Neural cell (in vitro differentiated cells): ENCODE data around the gene SLC24A3. TPM values are rescaled to one million over a fixed set of nuclear protein-coding genes. Genes with fewer than 3 reads are reported as not detected.

Experiments used
- H2AFZ ChIP-seq: fragments of 200-600, 300-800 bp; sonication (generic), shearing (Covaris generic); 2 replicates; pipeline ENCODE4 v1.6.0; 2014; ENCODE audit warnings: low read depth, mild to moderate bottlenecking, antibody characterized with exemption, low read length, moderate library complexity
- H3F3A ChIP-seq: fragments of 200-600 bp; shearing (Covaris generic); 2 replicates; pipeline ENCODE4 v1.6.1; 2016; ENCODE audit warnings: mild to moderate bottlenecking, moderate library complexity, mixed read lengths, antibody characterized with exemption, low read length; ENCODE audit not compliant: insufficient read depth, poor library complexity, severe bottlenecking
- H3K27ac ChIP-seq: fragments of 200-600, 300-800 bp; sonication (generic), shearing (Covaris generic); 2 replicates; pipeline ENCODE4 v1.5.1; 2014; ENCODE audit warnings: mild to moderate bottlenecking, low read length, moderate library complexity
- H3K27me3 ChIP-seq: fragments of 300-800, 200-600 bp; sonication (generic), shearing (Covaris generic); 2 replicates; pipeline ENCODE4 v1.6.0; 2014; ENCODE audit warnings: mild to moderate bottlenecking, low read depth, low read length, moderate library complexity; ENCODE audit not compliant: insufficient read depth
- H3K36me3 ChIP-seq: fragments of 300-800, 200-600 bp; sonication (generic), shearing (Covaris generic); 2 replicates; pipeline ENCODE4 v1.5.1; 2014; ENCODE audit warnings: mild to moderate bottlenecking, antibody characterized with exemption, low read length, moderate library complexity; ENCODE audit not compliant: insufficient read depth
- H3K4me2 ChIP-seq: fragments of 300-800, 200-600 bp; sonication (generic), shearing (Covaris generic); 2 replicates; pipeline ENCODE4 v1.6.0; 2014; ENCODE audit warnings: mild to moderate bottlenecking, low read length
- H3K4me3 ChIP-seq: fragments of 300-800, 200-600 bp; sonication (generic), shearing (Covaris generic); 2 replicates; pipeline ENCODE4 v1.5.1; 2014; ENCODE audit warnings: mild to moderate bottlenecking, low read length, moderate library complexity
- H3K79me2 ChIP-seq: fragments of 200-600 bp; shearing (Covaris generic); replicated peaks from 2 replicates; pipeline ENCODE4 v1.6.0; 2014; ENCODE audit warnings: mild to moderate bottlenecking, low read length, moderate library complexity; ENCODE audit not compliant: insufficient read depth
- H3K9ac ChIP-seq: fragments of 300-800, 200-600 bp; sonication (generic), shearing (Covaris generic); 2 replicates; pipeline ENCODE4 v1.6.1; 2016; ENCODE audit warnings: mild to moderate bottlenecking, low read length, mixed read lengths
- H3K9me2 ChIP-seq: fragments of 200-600 bp; shearing (Covaris generic); 2 replicates; pipeline ENCODE4 v1.6.1; 2016; ENCODE audit warnings: mild to moderate bottlenecking, low read length, mixed read lengths; ENCODE audit not compliant: insufficient read depth
- H3K9me3 ChIP-seq: fragments of 200-600, 300-800 bp; sonication (generic), shearing (Covaris generic); 2 replicates; pipeline ENCODE4 v1.6.1; 2016; ENCODE audit warnings: mild to moderate bottlenecking, mixed run types, low read length, moderate library complexity, mixed read lengths
- H4K20me1 ChIP-seq: fragments of 200-600 bp; shearing (Covaris generic); 2 replicates; pipeline ENCODE4 v1.6.1; 2016; ENCODE audit warnings: mild to moderate bottlenecking, mixed run types; ENCODE audit not compliant: insufficient read depth
- EP300 ChIP-seq: fragments of 450-650 bp; conservative IDR thresholded peaks from 2 replicates; pipeline ENCODE4 v1.6.1; 2014; ENCODE audit warnings: antibody characterized with exemption, mild to moderate bottlenecking, moderate library complexity; ENCODE audit not compliant: poor library complexity, severe bottlenecking
- EZH2 ChIP-seq: fragments of 200-600, 300-800 bp; shearing (Covaris generic), sonication (generic); IDR thresholded peaks from 2 replicates; pipeline ENCODE4 v1.6.1; 2014; ENCODE audit warnings: antibody characterized with exemption, low read length, borderline replicate concordance, mild to moderate bottlenecking; ENCODE audit not compliant: insufficient read depth, poor library complexity, severe bottlenecking
- MXI1 ChIP-seq: fragments of 450-650 bp; conservative IDR thresholded peaks from 2 replicates; pipeline ENCODE4 v1.6.1; 2014; ENCODE audit warnings: antibody characterized with exemption, mild to moderate bottlenecking; ENCODE audit not compliant: poor library complexity, severe bottlenecking
- POLR2AphosphoS5 ChIP-seq: IDR thresholded peaks from 2 replicates; pipeline ENCODE4 v1.6.1; 2012
- RAD21 ChIP-seq: fragments of 450-650 bp; conservative IDR thresholded peaks from 2 replicates; pipeline ENCODE4 v1.6.1; 2014; ENCODE audit warnings: antibody characterized with exemption, mild to moderate bottlenecking, moderate library complexity
- SMC3 ChIP-seq: fragments of 450-650 bp; conservative IDR thresholded peaks from 2 replicates; pipeline ENCODE4 v1.6.1; 2014; ENCODE audit warnings: antibody characterized with exemption, mild to moderate bottlenecking, moderate library complexity; ENCODE audit not compliant: poor library complexity
- TAF1 ChIP-seq: IDR thresholded peaks from 2 replicates; pipeline ENCODE4 v1.6.1; 2012; ENCODE audit warnings: low read depth
- polyA plus RNA-seq: library from polyadenylated mRNA; depleted of rRNA; stranded (reverse); fragments of >200 nt; gene quantifications from 2 replicates; pipeline ENCODE4 v1.2.3, GENCODE V29; 2014
- TF ChIP-seq, protein P1 (sequence below): IDR thresholded peaks from 2 replicates; pipeline ENCODE4 v1.6.1; 2012; ENCODE audit warnings: borderline replicate concordance
- TF ChIP-seq, protein P2 (sequence below): fragments of 450-650 bp; IDR thresholded peaks from 2 replicates; pipeline ENCODE4 v1.5.1; 2014; ENCODE audit warnings: antibody characterized with exemption, mild to moderate bottlenecking, moderate library complexity; ENCODE audit not compliant: poor library complexity, severe bottlenecking

SLC24A3 gene
- polyA plus RNA-seq, 1 donor from 2014 or later = 6.5 TPM

DNA sequence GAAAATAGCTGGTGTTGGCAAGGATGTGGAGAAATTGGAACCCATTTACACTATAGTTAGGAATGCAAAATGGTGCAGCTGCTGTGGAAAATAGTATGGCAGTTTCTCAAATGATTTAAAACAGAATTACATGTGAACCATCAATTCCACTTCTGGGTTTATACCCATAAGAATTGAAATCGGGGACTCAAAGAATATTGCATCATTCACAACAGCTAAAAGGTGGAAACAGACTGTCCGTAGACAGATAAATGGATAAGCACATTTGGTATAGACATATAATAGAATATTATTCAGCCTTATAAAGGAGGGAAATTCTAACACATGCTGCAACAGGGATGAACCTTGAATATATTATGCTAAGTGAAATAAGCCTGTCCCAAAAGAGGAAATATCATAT is 355.7 kb downstream of the SLC24A3 start:
- H3K36me3 ChIP-seq = no peaks in the 10 kb centered on the region
- no peaks in the 10 kb centered on the region for H3K9me3 ChIP-seq
- no peaks in the 10 kb centered on the region for H4K20me1 ChIP-seq
- no peaks in the 10 kb centered on the region for H3K79me2 ChIP-seq
- TF ChIP-seq POLR2AphosphoS5 (no peak), RAD21 (no peak), TAF1 (no peak), EZH2 (no peak), SMC3 (no peak), MXI1 (no peak), EP300 (no peak)
- TF ChIP-seq, protein P1, sequence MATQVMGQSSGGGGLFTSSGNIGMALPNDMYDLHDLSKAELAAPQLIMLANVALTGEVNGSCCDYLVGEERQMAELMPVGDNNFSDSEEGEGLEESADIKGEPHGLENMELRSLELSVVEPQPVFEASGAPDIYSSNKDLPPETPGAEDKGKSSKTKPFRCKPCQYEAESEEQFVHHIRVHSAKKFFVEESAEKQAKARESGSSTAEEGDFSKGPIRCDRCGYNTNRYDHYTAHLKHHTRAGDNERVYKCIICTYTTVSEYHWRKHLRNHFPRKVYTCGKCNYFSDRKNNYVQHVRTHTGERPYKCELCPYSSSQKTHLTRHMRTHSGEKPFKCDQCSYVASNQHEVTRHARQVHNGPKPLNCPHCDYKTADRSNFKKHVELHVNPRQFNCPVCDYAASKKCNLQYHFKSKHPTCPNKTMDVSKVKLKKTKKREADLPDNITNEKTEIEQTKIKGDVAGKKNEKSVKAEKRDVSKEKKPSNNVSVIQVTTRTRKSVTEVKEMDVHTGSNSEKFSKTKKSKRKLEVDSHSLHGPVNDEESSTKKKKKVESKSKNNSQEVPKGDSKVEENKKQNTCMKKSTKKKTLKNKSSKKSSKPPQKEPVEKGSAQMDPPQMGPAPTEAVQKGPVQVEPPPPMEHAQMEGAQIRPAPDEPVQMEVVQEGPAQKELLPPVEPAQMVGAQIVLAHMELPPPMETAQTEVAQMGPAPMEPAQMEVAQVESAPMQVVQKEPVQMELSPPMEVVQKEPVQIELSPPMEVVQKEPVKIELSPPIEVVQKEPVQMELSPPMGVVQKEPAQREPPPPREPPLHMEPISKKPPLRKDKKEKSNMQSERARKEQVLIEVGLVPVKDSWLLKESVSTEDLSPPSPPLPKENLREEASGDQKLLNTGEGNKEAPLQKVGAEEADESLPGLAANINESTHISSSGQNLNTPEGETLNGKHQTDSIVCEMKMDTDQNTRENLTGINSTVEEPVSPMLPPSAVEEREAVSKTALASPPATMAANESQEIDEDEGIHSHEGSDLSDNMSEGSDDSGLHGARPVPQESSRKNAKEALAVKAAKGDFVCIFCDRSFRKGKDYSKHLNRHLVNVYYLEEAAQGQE = no peak
- TF ChIP-seq, protein P2, sequence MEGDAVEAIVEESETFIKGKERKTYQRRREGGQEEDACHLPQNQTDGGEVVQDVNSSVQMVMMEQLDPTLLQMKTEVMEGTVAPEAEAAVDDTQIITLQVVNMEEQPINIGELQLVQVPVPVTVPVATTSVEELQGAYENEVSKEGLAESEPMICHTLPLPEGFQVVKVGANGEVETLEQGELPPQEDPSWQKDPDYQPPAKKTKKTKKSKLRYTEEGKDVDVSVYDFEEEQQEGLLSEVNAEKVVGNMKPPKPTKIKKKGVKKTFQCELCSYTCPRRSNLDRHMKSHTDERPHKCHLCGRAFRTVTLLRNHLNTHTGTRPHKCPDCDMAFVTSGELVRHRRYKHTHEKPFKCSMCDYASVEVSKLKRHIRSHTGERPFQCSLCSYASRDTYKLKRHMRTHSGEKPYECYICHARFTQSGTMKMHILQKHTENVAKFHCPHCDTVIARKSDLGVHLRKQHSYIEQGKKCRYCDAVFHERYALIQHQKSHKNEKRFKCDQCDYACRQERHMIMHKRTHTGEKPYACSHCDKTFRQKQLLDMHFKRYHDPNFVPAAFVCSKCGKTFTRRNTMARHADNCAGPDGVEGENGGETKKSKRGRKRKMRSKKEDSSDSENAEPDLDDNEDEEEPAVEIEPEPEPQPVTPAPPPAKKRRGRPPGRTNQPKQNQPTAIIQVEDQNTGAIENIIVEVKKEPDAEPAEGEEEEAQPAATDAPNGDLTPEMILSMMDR = no peak
- H3K27me3 ChIP-seq = no peaks in the 10 kb centered on the region
- no peak overlapping the region for H3K4me3 ChIP-seq
- no peaks in the 10 kb centered on the region for H3K9me2 ChIP-seq
- H3K9ac ChIP-seq = no peak overlapping the region
- no peak overlapping the region for H3K27ac ChIP-seq
- H2AFZ ChIP-seq = no peak overlapping the region
- no peaks in the 10 kb centered on the region for H3F3A ChIP-seq
- no peak overlapping the region for H3K4me2 ChIP-seq

DNA sequence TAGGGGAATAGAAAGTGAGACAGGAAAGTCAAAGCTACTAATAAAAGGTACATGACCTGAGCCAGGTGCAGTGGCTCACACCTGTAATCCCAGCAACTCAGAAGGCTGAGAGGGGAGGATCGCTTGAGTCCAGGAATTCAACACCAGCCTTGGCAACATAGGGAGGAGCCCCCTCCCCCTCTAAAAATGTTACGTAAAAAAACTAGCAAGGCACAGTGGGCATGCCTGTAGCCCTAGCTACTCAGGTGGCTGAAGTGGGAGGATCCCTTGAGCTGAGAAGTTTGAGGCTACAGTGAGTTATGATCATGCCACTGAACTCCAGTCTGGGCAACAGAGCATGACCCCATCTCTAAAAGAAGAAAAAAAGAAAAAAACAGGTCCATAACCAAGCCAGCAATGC is 359.6 kb downstream of the SLC24A3 start:
- no peak for TF ChIP-seq EZH2
- no peak for TF ChIP-seq EP300
- no peak for TF ChIP-seq RAD21
- no peak for TF ChIP-seq POLR2AphosphoS5
- TF ChIP-seq, protein P1 = no peak
- Histone ChIP-seq H3K4me3 (no peak overlapping the region), H4K20me1 (no peaks in the 10 kb centered on the region), H2AFZ (no peak overlapping the region), H3K27me3 (no peaks in the 10 kb centered on the region), H3K36me3 (no peaks in the 10 kb centered on the region), H3K9ac (no peak overlapping the region), H3F3A (no peaks in the 10 kb centered on the region), H3K9me3 (no peaks in the 10 kb centered on the region), H3K79me2 (no peaks in the 10 kb centered on the region), H3K4me2 (no peak overlapping the region), H3K27ac (no peak overlapping the region), H3K9me2 (no peaks in the 10 kb centered on the region)
